GM23248 (cell line): ENCODE results near the gene PFKP. TPM values are rescaled to one million over a fixed set of nuclear protein-coding genes. Genes with fewer than 3 reads are reported as not detected.

ENCODE experiments used
- DNase-seq: peaks from one replicate; pipeline ENCODE4 v3.0.0-alpha.2; 2015
- H2AFZ ChIP-seq: fragments of 200-600 bp; sonication (generic); 2 replicates; pipeline ENCODE4 v1.6.1; 2016; ENCODE audit warnings: antibody characterized with exemption
- H3F3A ChIP-seq: fragments of 200-600 bp; sonication (generic); 2 replicates; pipeline ENCODE4 v1.6.1; 2016; ENCODE audit warnings: mild to moderate bottlenecking, antibody characterized with exemption, mixed run types; ENCODE audit not compliant: insufficient read depth
- H3K27ac ChIP-seq: fragments of 200-600 bp; sonication (generic); 2 replicates; pipeline ENCODE4 v1.5.1; 2016; ENCODE audit warnings: mild to moderate bottlenecking
- H3K27me3 ChIP-seq: fragments of 200-600 bp; sonication (generic); replicated peaks from 2 replicates; pipeline ENCODE4 v1.6.1; 2016; ENCODE audit warnings: mild to moderate bottlenecking; ENCODE audit not compliant: insufficient read depth
- H3K36me3 ChIP-seq: fragments of 200-600 bp; sonication (generic); 2 replicates; pipeline ENCODE4 v1.6.1; 2016; ENCODE audit warnings: low read depth, mild to moderate bottlenecking
- H3K4me1 ChIP-seq: fragments of 200-600 bp; sonication (generic); 2 replicates; pipeline ENCODE4 v1.6.1; 2016; ENCODE audit warnings: mild to moderate bottlenecking; ENCODE audit not compliant: insufficient read depth
- H3K4me2 ChIP-seq: fragments of 200-600 bp; sonication (generic); one replicate; pipeline ENCODE4 v1.6.1; 2016; ENCODE audit warnings: mild to moderate bottlenecking; ENCODE audit not compliant: unreplicated experiment
- H3K4me3 ChIP-seq: fragments of 200-600 bp; sonication (generic); 2 replicates; pipeline ENCODE4 v1.5.1; 2016; ENCODE audit warnings: mild to moderate bottlenecking
- H3K79me2 ChIP-seq: fragments of 200-600 bp; sonication (generic); 2 replicates; pipeline ENCODE4 v1.6.1; 2016; ENCODE audit warnings: mild to moderate bottlenecking; ENCODE audit not compliant: insufficient read depth
- H3K9ac ChIP-seq: fragments of 200-600 bp; sonication (generic); 2 replicates; pipeline ENCODE4 v1.6.1; 2016; ENCODE audit warnings: mild to moderate bottlenecking
- H3K9me2 ChIP-seq: fragments of 200-600 bp; sonication (generic); 2 replicates; pipeline ENCODE4 v1.6.1; 2016; ENCODE audit warnings: mixed run types, mild to moderate bottlenecking, moderate library complexity; ENCODE audit not compliant: insufficient read depth
- H3K9me3 ChIP-seq: fragments of 200-600 bp; sonication (generic); one replicate; pipeline ENCODE4 v1.6.1; 2017; ENCODE audit warnings: low read depth
- H4K20me1 ChIP-seq: fragments of 200-600 bp; sonication (generic); 2 replicates; pipeline ENCODE4 v1.6.0; 2016; ENCODE audit not compliant: insufficient read depth
- EZH2 ChIP-seq: fragments of 200-600 bp; sonication (generic); IDR thresholded peaks from 2 replicates; pipeline ENCODE4 v1.6.1; 2018; ENCODE audit warnings: antibody characterized with exemption, mild to moderate bottlenecking; ENCODE audit not compliant: insufficient read depth, poor library complexity, severe bottlenecking
- EZH2phosphoT487 ChIP-seq: fragments of 200-600 bp; sonication (generic); IDR thresholded peaks from 2 replicates; pipeline ENCODE4 v1.6.1; 2018; ENCODE audit warnings: antibody characterized with exemption, moderate library complexity, mild to moderate bottlenecking, low read depth; ENCODE audit not compliant: insufficient read depth
- WGBS, 2 experiments: methylation state at CpG; one replicate each; pipeline ENCODE4 v1.1.6; 2015 to 2017; ENCODE audit warnings: low lambda C conversion rate in 2 of 2, low coverage in 1 of 2; ENCODE audit errors: missing lambda C conversion rate in 2 of 2; 5-methylcytosine and 5-hydroxymethylcytosine counted together
- in situ Hi-C: fragments of 300-500 bp; cut with MboI; formaldehyde crosslinking; loops from 2 replicates; pipeline ENCODE4 v1.15.0; 2020
- polyA plus RNA-seq: library from polyadenylated mRNA; unstranded; fragments of >200 nt; fragmentation: Nextera tagmentation; extraction: Ambion mirVana; gene quantifications from 2 replicates; pipeline ENCODE4 v1.2.1, GENCODE V29; 2016
- total RNA-seq: library from RNA; depleted of rRNA; stranded (reverse); fragments of >200 nt; shearing (Covaris generic); gene quantifications from 2 replicates; pipeline ENCODE4 v1.2.3, GENCODE V29; 2014; rRNA removed

PFKP gene
- total and polyA plus RNA-seq, 2 experiments from 2014 or later: 133 to 159 TPM

DNA sequence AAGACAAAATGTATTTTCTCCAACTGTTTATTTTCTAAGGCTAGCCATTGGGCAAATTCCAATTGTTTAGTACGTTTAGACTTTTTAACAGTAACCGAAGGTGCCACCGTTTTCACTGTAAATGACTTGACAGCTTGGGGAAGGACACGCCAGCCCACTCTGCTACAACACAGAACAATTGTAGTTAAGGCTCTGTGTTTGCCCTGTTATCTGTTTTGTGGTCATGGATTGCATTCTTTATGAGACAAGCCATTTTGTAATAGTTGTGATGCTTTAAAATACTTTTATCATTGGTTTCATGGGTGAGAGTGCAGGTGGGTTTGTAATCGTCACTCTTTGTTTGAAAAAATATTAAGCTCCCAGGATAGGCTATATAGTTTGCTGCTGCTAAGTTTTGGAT lies 111.8 kb downstream of the PFKP start:
- WGBS, 2 experiments: 34 to 36% methylated on average over 5 of the region's 5 CpGs
- no peak overlapping the region for H3K9ac ChIP-seq
- TF ChIP-seq EZH2 (no peak), EZH2phosphoT487 (no peak)
- peaks cover 6% of the 10 kb centered on the region for H3K27me3 ChIP-seq
- no peaks in the 10 kb centered on the region for H3K9me2 ChIP-seq
- no peaks in the 10 kb centered on the region for H3K9me3 ChIP-seq
- H2AFZ ChIP-seq: no peak overlapping the region
- H4K20me1 ChIP-seq: no peaks in the 10 kb centered on the region
- in situ Hi-C loops: no loop called here
- no peak for DNase-seq
- no peak overlapping the region for H3K27ac ChIP-seq
- H3K79me2 ChIP-seq: no peaks in the 10 kb centered on the region
- H3K4me1 ChIP-seq: no peaks in the 10 kb centered on the region
- H3F3A ChIP-seq: peaks cover 7% of the 10 kb centered on the region; the same call in 1 of the 2 replicates
- H3K4me2 ChIP-seq: no peak overlapping the region
- H3K36me3 ChIP-seq: no peaks in the 10 kb centered on the region
- no peak overlapping the region for H3K4me3 ChIP-seq

DNA sequence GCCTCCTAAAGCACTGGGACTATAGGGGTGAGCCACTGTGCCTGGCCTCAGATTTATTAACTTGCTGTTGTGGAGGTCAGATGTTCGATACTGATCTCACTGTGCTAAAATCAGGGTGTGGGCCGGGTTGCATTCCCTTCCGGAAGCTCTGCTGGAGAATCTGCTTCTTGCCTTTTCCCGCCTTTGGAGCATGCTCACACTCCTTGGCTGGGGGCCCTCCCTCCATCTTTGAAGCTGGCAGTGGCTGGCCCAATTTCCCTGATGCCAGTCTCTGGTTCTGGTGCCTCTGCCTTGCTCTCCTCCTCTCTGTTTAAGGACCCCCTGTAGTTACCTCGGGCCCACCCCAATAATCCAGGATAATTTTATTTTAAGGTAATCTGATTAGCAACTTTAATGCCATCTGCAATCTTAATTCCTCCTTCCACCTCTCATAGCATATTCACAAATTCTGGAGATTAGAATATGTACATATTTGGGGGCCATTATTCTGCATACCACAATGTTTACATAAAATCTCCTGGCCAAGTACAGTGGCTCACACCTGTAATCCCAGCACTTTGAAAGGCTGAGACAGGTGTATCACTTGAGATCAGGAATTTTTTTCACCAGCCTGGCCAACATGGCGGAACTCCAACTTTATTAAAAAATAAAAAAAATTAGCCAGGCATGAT lies 113.1 kb downstream of the PFKP start:
- TF ChIP-seq EZH2: no peak
- TF ChIP-seq EZH2phosphoT487: no peak
- Histone ChIP-seq H3K9me2 (no peaks in the 10 kb centered on the region), H4K20me1 (no peaks in the 10 kb centered on the region), H3F3A (0 out of 2 replicates have a peak, but pooled peaks cover 3% of the 10 kb centered on the region), H3K79me2 (no peaks in the 10 kb centered on the region), H3K36me3 (no peaks in the 10 kb centered on the region), H3K4me2 (no peak overlapping the region), H3K9ac (no peak overlapping the region), H3K27me3 (peaks cover 6% of the 10 kb centered on the region), H3K4me1 (no peaks in the 10 kb centered on the region), H3K27ac (no peak overlapping the region), H2AFZ (no peak overlapping the region), H3K9me3 (no peaks in the 10 kb centered on the region), H3K4me3 (no peak overlapping the region)
- 78 to 82% methylated on average over 6 of the region's 6 CpGs for WGBS, 2 experiments
- no peak for DNase-seq
- in situ Hi-C loops: no loop called here

DNA sequence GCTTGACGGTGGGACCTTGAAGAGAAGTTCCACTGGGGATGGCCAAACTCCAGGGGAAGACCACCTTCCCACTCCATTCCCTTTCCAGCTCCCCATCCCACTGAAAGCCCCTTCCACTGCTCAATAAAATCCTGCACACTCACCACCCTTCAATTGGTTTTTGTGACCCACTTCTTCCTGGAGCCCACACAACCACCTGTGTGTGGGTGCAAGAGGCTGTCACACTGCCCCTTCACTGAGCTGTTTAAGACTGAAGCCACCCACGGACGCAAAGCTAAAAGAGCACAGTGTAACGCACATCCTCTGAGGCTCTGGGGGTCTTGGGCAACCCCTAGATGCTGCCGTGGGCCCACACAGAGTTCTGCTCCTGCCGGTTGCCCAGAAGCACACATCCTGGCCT lies 118.0 kb downstream of the PFKP start:
- Histone ChIP-seq H3K9me2 (no peaks in the 10 kb centered on the region), H3K9me3 (no peaks in the 10 kb centered on the region), H4K20me1 (no peaks in the 10 kb centered on the region), H3K27ac (no peak overlapping the region), H3K79me2 (no peaks in the 10 kb centered on the region), H3K4me1 (no peaks in the 10 kb centered on the region), H3K4me3 (no peak overlapping the region), H3K9ac (no peak overlapping the region), H2AFZ (no peak overlapping the region), H3K27me3 (peaks cover 6% of the 10 kb centered on the region), H3K36me3 (no peaks in the 10 kb centered on the region), H3F3A (no peaks in the 10 kb centered on the region), H3K4me2 (no peak overlapping the region)
- no peak for TF ChIP-seq EZH2phosphoT487
- no peak for TF ChIP-seq EZH2
- in situ Hi-C loops: no loop called here
- no peak for DNase-seq
- 76 to 79% methylated on average over 6 of the region's 6 CpGs for WGBS, 2 experiments

DNA sequence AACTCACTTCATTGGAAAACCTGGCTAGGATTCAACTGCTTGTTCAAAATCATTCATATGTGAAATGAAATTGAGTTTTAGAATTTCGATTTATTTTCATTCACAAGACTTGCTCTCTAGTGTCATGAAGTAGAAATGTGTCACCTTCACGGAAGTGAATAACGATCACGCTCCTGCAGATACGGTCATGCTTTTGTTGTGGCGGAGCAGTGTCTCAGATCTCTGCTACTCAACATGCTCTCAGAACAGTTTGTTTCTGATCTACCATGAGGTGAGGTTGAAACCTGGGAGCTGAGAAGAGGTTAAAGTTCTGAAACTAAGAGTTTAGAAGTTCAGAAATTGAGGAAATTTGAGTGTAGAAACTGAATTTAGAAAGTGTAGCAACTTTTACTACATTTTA lies 119.0 kb downstream of the PFKP start:
- Histone ChIP-seq H3K9me2 (no peaks in the 10 kb centered on the region), H4K20me1 (no peaks in the 10 kb centered on the region), H3K27me3 (peaks cover 6% of the 10 kb centered on the region), H2AFZ (no peak overlapping the region), H3K9ac (no peak overlapping the region), H3K79me2 (no peaks in the 10 kb centered on the region), H3K27ac (no peak overlapping the region), H3K36me3 (no peaks in the 10 kb centered on the region), H3K4me2 (no peak overlapping the region), H3F3A (no peaks in the 10 kb centered on the region), H3K4me3 (no peak overlapping the region), H3K4me1 (no peaks in the 10 kb centered on the region), H3K9me3 (no peaks in the 10 kb centered on the region)
- no peak for DNase-seq
- 83 to 84% methylated on average over 6 of the region's 6 CpGs for WGBS, 2 experiments
- in situ Hi-C loops: no loop called here
- TF ChIP-seq EZH2: no peak
- no peak for TF ChIP-seq EZH2phosphoT487

Other genes with a start within 250 kb of the PFKP start
- 75.5 and 94.4 TPM in 2 replicates for gene PITRM1, start 105.2 kb downstream of the PFKP start, total RNA-seq
- 79.7 and 81.9 TPM in 2 replicates for gene PITRM1, start 105.2 kb downstream of the PFKP start, polyA plus RNA-seq